ENCODE measurements around the gene BEST1.
"Not testable (repeated sequence)": the region's sequence is repeated elsewhere in the genome, so short reads cannot be mapped to it uniquely, and the experiment has no call there.

The BEST1 gene

DNA sequence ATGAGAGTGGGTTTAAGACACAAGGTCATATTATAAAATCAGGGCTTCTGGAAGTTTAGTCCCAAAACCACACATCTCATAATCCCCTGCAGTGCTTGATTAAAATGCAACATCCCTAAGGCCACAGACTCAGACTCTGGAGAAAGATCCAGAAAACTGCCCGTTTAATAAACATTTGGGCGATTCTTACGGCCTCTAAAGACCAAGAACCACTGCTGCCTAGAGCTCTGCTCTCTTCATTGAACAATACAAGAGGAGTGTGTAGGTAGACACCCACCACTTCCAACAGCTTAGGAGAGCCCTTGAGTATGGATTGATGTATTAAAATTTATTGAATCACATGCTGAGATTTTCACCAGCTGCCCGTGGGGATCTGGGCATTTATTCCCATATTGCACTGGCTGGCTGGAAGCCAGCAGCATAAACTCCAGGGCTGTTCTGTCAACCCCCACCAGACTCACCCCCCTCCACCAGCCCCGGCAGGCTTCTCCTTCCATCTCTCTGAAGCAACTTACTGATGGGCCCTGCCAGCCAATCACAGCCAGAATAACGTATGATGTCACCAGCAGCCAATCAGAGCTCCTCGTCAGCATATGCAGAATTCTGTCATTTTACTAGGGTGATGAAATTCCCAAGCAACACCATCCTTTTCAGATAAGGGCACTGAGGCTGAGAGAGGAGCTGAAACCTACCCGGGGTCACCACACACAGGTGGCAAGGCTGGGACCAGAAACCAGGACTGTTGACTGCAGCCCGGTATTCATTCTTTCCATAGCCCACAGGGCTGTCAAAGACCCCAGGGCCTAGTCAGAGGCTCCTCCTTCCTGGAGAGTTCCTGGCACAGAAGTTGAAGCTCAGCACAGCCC, 749 bp upstream of the BEST1 start:
- DNase-seq = peak; percentile 84

- no peak for DNase-seq
Observed at GRCh38 chr11:61951484-61952135, 1.5 kb downstream of the BEST1 start.

DNA sequence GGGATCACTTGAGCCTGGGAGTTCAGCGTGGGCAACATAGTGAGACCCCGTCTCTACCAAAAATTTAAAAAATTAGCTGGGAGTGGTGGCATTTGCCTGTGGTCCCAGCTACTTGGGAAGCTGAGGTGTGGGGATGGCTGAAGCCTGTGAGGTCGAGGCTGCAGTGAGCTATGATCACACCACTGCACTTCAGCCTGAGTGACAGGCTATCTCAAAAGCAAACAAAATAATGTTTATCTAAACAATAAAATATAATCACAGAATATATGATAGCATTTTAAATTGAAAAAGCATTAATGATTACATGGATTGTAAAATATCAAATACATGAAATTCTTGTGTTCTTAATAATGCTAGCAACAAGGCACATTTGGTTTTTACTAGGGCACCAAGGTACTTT, 2.7 kb downstream of the BEST1 start:
- DNase-seq = no peak

DNA sequence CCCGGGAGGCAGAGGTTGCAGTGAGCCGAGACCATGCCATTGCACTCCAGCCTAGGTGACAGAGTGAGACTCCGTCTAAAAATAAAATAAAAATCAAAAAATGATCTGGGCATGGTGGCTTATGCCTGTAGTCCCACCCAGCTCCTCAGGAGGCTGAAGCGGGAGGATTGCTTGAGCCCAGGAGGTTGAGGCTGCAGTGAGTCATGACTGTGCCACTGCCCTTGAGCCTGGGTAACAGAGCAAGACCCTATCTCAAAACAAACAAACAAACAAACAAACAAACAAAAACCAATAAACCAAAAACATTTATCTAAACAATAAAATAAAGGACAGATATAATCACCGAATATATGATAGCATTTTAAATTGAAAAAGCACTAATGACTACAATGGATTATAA, 3.5 kb downstream of the BEST1 start:
- not testable (repeated sequence) for DNase-seq

DNA sequence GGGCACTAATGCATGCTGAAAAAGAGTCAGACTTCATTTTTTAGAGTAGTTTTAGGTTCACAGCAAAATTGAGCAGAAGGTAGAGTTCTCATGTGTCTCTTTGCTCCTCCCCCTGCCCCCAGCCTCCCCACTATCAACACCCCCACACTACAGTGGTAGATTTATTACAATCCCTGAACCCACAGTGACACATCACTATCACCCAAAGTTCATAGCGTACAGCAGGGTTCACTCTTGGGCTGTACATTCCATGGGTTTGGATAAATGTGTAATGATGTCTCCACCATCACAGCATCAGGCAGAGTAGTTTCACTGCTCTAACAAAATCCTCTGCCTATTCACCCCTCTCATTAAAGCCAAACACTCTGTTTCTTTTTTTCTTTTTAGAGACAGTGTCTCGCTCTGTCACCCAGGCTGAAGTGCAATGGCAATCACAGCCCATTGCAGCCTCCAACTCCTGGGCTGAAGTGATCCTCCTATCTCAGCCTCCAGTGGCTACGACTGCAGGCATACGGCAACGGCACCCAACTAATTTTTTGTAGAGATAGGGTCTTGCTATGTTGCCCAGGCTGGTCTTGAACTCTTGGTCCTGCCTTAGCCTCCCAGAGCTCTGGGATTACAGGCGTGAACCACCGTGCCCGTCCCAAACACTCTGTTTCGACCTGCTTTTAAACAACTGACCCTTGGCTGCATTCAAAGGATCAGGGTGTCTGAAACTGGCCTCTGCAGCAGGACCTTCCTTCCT, 4.1 kb downstream of the BEST1 start:
- no peak for DNase-seq

DNA sequence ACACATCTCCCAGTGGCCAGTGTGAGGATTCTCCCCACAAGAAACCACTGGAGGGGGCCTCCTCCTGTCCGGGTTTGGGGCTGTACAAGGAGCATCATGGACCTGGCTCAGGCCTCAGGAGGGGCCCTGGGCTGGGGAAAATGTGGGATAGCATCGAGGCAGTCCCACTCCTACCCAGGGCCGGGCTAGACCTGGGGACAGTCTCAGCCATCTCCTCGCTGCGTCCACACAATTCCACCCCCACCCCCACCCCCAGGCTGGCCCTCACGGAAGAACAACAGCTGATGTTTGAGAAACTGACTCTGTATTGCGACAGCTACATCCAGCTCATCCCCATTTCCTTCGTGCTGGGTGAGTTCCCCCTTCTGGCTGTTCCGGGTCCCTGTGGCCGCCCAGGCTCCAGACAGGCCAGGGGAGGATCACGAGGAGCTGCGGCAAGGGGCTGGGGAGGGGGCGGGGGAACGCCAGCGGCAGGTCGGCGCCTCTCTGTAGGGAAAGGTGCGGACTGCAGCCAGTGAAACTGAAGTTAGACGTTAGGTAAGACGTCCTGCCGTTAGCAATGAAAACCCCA, 4.8 kb downstream of the BEST1 start:
- no peak for DNase-seq

DNA sequence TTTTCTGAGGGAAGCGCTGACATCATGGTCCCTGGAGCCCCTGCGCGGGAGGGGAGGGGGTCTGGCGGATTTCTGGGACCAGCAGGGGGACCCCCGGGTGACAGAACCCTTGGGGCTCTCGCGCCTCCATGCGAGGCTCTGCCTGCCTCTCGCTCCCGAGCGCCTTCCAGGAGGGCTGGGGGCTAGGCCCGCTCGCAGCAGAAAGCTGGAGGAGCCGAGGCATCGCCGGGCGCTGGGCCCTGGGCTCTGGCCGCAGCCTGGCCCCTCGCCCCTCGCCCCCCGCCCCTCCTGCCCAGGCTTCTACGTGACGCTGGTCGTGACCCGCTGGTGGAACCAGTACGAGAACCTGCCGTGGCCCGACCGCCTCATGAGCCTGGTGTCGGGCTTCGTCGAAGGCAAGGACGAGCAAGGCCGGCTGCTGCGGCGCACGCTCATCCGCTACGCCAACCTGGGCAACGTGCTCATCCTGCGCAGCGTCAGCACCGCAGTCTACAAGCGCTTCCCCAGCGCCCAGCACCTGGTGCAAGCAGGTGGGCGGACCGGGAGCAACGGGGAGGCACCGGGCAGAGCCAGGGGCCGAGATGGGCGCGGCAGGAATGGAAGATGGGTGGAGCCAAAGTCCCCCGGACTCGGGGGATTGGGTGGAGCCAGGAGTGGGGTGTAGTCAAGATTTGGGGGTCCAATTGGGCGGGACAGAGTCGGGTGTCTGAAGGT, 5.4 kb downstream of the BEST1 start:
- DNase-seq = peak; percentile 16

DNA sequence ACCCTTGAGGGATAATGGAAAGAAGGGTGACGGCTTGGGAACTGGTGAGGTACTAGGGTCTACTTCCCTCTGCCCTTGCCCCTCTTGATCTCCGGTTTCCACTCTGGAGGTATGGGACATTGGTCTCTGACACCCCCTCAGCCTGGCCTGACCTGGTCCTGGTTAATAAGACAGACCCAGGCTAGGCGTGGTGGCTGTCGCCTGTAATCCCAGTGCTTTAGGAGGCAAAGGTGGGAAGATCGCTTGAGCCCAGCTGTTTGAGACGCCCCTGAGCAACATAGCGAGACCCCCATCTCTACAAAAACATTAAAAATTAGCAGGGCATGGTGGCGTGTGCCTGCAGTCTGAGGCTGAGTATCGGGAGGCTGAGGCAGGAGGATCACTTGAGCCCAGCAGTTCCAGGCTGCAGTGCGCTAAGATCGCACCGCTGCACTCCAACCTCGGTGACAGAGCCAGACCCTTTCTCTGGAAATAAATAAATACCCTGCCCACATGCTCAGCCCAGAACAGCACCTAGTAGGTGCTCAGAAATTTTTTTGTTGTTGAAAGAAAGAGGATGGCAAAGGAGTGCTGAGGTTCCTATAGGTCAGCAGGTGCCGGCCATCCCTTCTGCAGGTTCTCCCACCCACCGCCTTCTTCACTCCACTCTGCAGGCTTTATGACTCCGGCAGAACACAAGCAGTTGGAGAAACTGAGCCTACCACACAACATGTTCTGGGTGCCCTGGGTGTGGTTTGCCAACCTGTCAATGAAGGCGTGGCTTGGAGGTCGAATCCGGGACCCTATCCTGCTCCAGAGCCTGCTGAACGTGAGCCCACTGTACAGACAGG, 6.3 kb downstream of the BEST1 start:
- DNase-seq = no peak

GRCh38 chr11:61957021-61957770, 7.0 kb downstream of the BEST1 start:
- no peak for DNase-seq

GRCh38 chr11:61958590-61958989, 8.4 kb downstream of the BEST1 start:
- DNase-seq = no peak

GRCh38 chr11:61959114-61959513, 9.0 kb downstream of the BEST1 start:
- no peak for DNase-seq

DNA sequence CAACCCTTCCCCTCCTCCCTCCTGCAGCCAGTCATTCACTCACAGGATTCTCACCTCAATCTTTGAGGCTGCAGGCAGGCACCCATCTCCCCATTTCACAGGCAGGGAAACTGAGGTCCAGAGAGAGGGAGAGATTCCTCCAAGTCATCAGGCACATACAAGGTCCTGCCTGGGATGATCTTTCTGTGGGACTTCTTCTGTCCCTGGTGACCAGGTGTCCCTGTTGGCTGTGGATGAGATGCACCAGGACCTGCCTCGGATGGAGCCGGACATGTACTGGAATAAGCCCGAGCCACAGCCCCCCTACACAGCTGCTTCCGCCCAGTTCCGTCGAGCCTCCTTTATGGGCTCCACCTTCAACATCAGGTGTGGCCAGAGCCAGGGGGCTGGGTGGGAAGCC, 9.5 kb downstream of the BEST1 start:
- no peak for DNase-seq

DNA sequence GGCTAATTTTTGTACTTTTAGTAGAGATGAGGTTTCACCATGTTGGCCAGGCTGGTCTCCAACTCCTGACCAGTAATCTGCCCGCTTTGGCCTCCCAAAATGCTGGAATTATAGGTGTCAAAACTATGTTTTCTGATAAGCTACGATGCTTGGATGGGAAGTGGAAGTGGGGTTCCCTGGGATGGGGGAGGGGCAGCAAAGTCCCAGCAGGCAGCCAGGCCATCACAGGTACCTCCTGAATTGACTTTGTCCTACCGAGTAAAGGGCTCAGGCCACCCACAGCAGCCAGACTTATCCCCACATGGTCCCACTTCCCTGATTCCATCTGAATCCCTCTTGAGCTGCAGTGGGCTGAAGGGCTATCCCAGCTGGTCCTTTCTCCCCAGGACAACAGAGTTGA, 10.4 kb downstream of the BEST1 start:
- DNase-seq = no peak

- no peak for DNase-seq
Observed at GRCh38 chr11:61961570-61962212, 11.5 kb downstream of the BEST1 start.

DNA sequence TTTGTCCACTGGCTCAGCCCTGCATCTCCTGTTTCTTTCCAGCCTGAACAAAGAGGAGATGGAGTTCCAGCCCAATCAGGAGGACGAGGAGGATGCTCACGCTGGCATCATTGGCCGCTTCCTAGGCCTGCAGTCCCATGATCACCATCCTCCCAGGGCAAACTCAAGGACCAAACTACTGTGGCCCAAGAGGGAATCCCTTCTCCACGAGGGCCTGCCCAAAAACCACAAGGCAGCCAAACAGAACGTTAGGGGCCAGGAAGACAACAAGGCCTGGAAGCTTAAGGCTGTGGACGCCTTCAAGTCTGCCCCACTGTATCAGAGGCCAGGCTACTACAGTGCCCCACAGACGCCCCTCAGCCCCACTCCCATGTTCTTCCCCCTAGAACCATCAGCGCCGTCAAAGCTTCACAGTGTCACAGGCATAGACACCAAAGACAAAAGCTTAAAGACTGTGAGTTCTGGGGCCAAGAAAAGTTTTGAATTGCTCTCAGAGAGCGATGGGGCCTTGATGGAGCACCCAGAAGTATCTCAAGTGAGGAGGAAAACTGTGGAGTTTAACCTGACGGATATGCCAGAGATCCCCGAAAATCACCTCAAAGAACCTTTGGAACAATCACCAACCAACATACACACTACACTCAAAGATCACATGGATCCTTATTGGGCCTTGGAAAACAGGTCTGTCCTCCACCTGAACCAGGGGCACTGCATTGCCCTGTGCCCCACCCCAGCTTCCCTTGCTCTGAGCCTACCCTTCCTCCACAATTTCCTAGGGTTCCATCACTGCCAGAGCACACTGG, 12.3 kb downstream of the BEST1 start:
- no peak for DNase-seq

DNA sequence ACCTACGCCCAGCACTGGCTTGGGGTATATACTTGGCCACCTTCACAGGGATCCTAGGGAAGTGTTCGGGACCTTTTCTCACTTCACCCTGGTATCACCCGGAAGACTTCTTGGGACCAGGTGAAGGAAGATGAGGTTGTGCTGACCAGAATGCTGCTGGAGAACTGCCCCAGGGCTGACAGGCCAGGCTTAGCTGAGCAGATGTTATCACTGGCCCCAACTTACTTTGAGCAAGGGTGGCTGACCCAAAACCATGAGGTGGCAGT, 12.8 kb downstream of the BEST1 start:
- DNase-seq = no peak

GRCh38 chr11:61963282-61964057, 13.3 kb downstream of the BEST1 start:
- DNase-seq = no peak

- DNase-seq = no peak
Observed at GRCh38 chr11:61964058-61964665, 14.0 kb downstream of the BEST1 start.
